Smooth muscle cell (in vitro differentiated cells): Measurements from ENCODE around the gene MALT1. TPM values are rescaled to one million over a fixed set of nuclear protein-coding genes. Genes with fewer than 3 reads are reported as not detected.
A peak's percentile ranks its signal among the peaks of the same experiment; 100 is the strongest.

Source experiments
- DNase-seq: peaks from one replicate; lab custom pipeline; 2025; ENCODE audit not compliant: unreplicated experiment; lab: John Stamatoyannopoulos, UW
- H2AFZ ChIP-seq: fragments of 200-600 bp; sonication (generic); 2 replicates; pipeline ENCODE4 v1.6.0; 2016; ENCODE audit warnings: antibody characterized with exemption, low read depth, mild to moderate bottlenecking
- H3F3A ChIP-seq: fragments of 200-600 bp; sonication (generic); 2 replicates; pipeline ENCODE4 v1.6.0; 2017; ENCODE audit warnings: antibody characterized with exemption, low read depth
- H3K27ac ChIP-seq: fragments of 200-600 bp; sonication (generic); 2 replicates; pipeline ENCODE4 v1.5.1; 2016; ENCODE audit warnings: low read depth, mild to moderate bottlenecking
- H3K27me3 ChIP-seq: fragments of 200-600 bp; sonication (generic); 2 replicates; pipeline ENCODE4 v1.6.1; 2016; ENCODE audit warnings: low read depth, mild to moderate bottlenecking
- H3K36me3 ChIP-seq: fragments of 200-600 bp; sonication (generic); 2 replicates; pipeline ENCODE4 v1.5.1; 2016; ENCODE audit warnings: low read depth
- H3K4me1 ChIP-seq: fragments of 200-600 bp; sonication (generic); 2 replicates; pipeline ENCODE4 v1.5.1; 2016; ENCODE audit warnings: low read depth
- H3K4me2 ChIP-seq: fragments of 200-600 bp; sonication (generic); 2 replicates; pipeline ENCODE4 v1.6.0; 2016; ENCODE audit warnings: mild to moderate bottlenecking
- H3K4me3 ChIP-seq: fragments of 200-600 bp; sonication (generic); 2 replicates; pipeline ENCODE4 v1.5.1; 2016; ENCODE audit warnings: mild to moderate bottlenecking
- H3K79me2 ChIP-seq: fragments of 200-600 bp; sonication (generic); 2 replicates; pipeline ENCODE4 v1.6.0; 2016; ENCODE audit warnings: low read depth, mild to moderate bottlenecking
- H3K9ac ChIP-seq: fragments of 200-600 bp; sonication (generic); 2 replicates; pipeline ENCODE4 v1.6.0; 2016; ENCODE audit warnings: low read depth
- H3K9me3 ChIP-seq: fragments of 200-600 bp; sonication (generic); replicated peaks from 2 replicates; pipeline ENCODE4 v1.5.1; 2016; ENCODE audit warnings: low read depth
- H4K20me1 ChIP-seq: fragments of 200-600 bp; sonication (generic); 2 replicates; pipeline ENCODE4 v1.6.0; 2016; ENCODE audit warnings: low read depth
- WGBS: methylation state at CpG from one replicate; pipeline ENCODE4 v1.1.7; 2016; ENCODE audit warnings: low lambda C conversion rate; 5-methylcytosine and 5-hydroxymethylcytosine counted together
- polyA plus RNA-seq: library from polyadenylated mRNA; unstranded; fragments of >200 nt; fragmentation: Nextera tagmentation; extraction: Ambion mirVana; gene quantifications from 2 replicates; pipeline ENCODE4 v1.2.1, GENCODE V29; 2016
- total RNA-seq: library from RNA; depleted of rRNA; stranded (reverse); fragments of >200 nt; gene quantifications from 2 replicates; pipeline ENCODE4 v1.2.3, GENCODE V29; 2014
- TF ChIP-seq, protein P1 (sequence below): fragments of 200-600 bp; sonication (generic); IDR thresholded peaks from 2 replicates; pipeline ENCODE4 v1.5.1; 2017; ENCODE audit warnings: borderline replicate concordance, mild to moderate bottlenecking, antibody characterized with exemption; ENCODE audit not compliant: insufficient read depth, poor library complexity, severe bottlenecking

Gene MALT1
- total and polyA plus RNA-seq, 2 experiments from 2014 or later = 12.4 to 42.2 TPM

DNA sequence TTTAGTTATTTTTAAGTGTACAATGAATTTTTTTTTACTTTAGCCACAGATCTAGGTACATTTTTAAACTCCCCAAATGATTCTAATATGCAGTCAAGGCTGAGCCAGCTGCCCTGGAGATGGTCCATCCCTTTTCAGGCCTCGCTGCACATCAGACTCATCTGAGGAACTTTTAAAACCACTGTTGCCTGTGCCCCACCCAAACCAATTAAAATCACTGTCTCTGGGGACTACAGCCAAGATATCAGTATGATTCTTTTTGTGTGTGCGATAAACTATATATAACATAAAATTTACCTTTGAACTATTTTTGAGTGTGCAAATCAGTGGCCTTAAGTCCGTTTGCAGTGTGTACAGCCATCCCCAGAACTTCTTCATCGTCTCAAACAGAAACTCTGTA lies 9.1 kb upstream of the MALT1 start:
- no peaks in the 10 kb centered on the region for H3K79me2 ChIP-seq
- no peak for DNase-seq
- peaks cover 3% of the 10 kb centered on the region for H3K4me1 ChIP-seq
- H3K27ac ChIP-seq = no peak overlapping the region
- no peaks in the 10 kb centered on the region for H3K27me3 ChIP-seq
- H3F3A ChIP-seq = peaks cover 4% of the 10 kb centered on the region
- no peaks in the 10 kb centered on the region for H3K9me3 ChIP-seq
- H4K20me1 ChIP-seq = no peaks in the 10 kb centered on the region
- no peak overlapping the region for H2AFZ ChIP-seq
- H3K4me3 ChIP-seq = no peak overlapping the region
- no peaks in the 10 kb centered on the region for H3K36me3 ChIP-seq
- H3K4me2 ChIP-seq = no peak overlapping the region
- WGBS = 88% methylated on average over 4 of the region's 4 CpGs
- no peak overlapping the region for H3K9ac ChIP-seq
- TF ChIP-seq, protein P1, sequence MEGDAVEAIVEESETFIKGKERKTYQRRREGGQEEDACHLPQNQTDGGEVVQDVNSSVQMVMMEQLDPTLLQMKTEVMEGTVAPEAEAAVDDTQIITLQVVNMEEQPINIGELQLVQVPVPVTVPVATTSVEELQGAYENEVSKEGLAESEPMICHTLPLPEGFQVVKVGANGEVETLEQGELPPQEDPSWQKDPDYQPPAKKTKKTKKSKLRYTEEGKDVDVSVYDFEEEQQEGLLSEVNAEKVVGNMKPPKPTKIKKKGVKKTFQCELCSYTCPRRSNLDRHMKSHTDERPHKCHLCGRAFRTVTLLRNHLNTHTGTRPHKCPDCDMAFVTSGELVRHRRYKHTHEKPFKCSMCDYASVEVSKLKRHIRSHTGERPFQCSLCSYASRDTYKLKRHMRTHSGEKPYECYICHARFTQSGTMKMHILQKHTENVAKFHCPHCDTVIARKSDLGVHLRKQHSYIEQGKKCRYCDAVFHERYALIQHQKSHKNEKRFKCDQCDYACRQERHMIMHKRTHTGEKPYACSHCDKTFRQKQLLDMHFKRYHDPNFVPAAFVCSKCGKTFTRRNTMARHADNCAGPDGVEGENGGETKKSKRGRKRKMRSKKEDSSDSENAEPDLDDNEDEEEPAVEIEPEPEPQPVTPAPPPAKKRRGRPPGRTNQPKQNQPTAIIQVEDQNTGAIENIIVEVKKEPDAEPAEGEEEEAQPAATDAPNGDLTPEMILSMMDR = no peak

DNA sequence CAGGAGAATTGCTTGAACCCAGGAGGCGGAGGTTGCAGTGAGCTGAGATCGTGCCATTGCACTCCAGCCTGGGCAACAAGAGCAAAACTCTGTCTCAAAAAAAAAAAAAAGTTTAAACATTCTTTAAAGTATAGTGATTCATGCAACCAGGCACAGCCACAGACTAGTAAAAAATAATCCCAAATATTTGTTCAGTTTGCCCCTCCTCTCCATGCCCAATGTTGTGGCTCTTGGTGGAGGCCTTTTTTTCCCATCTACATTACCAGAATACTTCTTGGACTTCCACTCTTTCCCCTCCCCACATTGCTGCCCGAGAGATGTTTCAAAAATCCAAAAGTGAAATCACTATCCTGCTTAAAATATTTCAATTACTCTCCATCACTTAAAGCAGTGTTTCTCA lies 5.1 kb upstream of the MALT1 start:
- Histone ChIP-seq H3K9ac (no peak overlapping the region), H3K27ac (peak overlapping the region; percentile 76), H3K4me1 (peaks cover 10% of the 10 kb centered on the region), H3K79me2 (no peaks in the 10 kb centered on the region), H3K4me2 (peak overlapping the region; percentile 68), H3K27me3 (no peaks in the 10 kb centered on the region), H3K36me3 (no peaks in the 10 kb centered on the region), H3K9me3 (no peaks in the 10 kb centered on the region), H3K4me3 (no peak overlapping the region), H3F3A (peaks cover 19% of the 10 kb centered on the region), H4K20me1 (no peaks in the 10 kb centered on the region), H2AFZ (no peak overlapping the region)
- DNase-seq = no peak
- TF ChIP-seq, protein P1 = no peak
- 18% methylated on average over 3 of the region's 3 CpGs for WGBS

- H4K20me1 ChIP-seq = peaks cover 7% of the 10 kb centered on the region
- peaks cover 19% of the 10 kb centered on the region for H3F3A ChIP-seq
- no peaks in the 10 kb centered on the region for H3K36me3 ChIP-seq
- H3K4me3 ChIP-seq = no peak overlapping the region
- no peaks in the 10 kb centered on the region for H3K27me3 ChIP-seq
- H3K79me2 ChIP-seq = peaks cover 14% of the 10 kb centered on the region
- H3K27ac ChIP-seq = peak overlapping the region; percentile 76
- 74% methylated on average over 2 of the region's 2 CpGs for WGBS
- no peak for DNase-seq
- no peak overlapping the region for H2AFZ ChIP-seq
- peaks cover 21% of the 10 kb centered on the region for H3K4me1 ChIP-seq
- no peaks in the 10 kb centered on the region for H3K9me3 ChIP-seq
- no peak overlapping the region for H3K4me2 ChIP-seq
- H3K9ac ChIP-seq = no peak overlapping the region
- TF ChIP-seq, protein P1 = no peak
Observed at GRCh38 chr18:58668211-58668610, 3.1 kb upstream of the MALT1 start.

GRCh38 chr18:58668897-58669296 lies 2.4 kb upstream of the MALT1 start:
- no peak overlapping the region for H3K9ac ChIP-seq
- DNase-seq = no peak
- H2AFZ ChIP-seq = no peak overlapping the region
- no peaks in the 10 kb centered on the region for H3K27me3 ChIP-seq
- no peaks in the 10 kb centered on the region for H3K36me3 ChIP-seq
- H3K79me2 ChIP-seq = peaks cover 21% of the 10 kb centered on the region
- 34% methylated on average over 3 of the region's 3 CpGs for WGBS
- H3K9me3 ChIP-seq = no peaks in the 10 kb centered on the region
- peaks cover 19% of the 10 kb centered on the region for H3F3A ChIP-seq
- peaks cover 23% of the 10 kb centered on the region for H3K4me1 ChIP-seq
- peaks cover 14% of the 10 kb centered on the region for H4K20me1 ChIP-seq
- no peak overlapping the region for H3K4me3 ChIP-seq
- TF ChIP-seq, protein P1 = no peak
- H3K27ac ChIP-seq = peak overlapping the region; percentile 76
- peak overlapping the region; percentile 97 for H3K4me2 ChIP-seq
